ENCODE results near the gene TMEM59L.

DNA sequence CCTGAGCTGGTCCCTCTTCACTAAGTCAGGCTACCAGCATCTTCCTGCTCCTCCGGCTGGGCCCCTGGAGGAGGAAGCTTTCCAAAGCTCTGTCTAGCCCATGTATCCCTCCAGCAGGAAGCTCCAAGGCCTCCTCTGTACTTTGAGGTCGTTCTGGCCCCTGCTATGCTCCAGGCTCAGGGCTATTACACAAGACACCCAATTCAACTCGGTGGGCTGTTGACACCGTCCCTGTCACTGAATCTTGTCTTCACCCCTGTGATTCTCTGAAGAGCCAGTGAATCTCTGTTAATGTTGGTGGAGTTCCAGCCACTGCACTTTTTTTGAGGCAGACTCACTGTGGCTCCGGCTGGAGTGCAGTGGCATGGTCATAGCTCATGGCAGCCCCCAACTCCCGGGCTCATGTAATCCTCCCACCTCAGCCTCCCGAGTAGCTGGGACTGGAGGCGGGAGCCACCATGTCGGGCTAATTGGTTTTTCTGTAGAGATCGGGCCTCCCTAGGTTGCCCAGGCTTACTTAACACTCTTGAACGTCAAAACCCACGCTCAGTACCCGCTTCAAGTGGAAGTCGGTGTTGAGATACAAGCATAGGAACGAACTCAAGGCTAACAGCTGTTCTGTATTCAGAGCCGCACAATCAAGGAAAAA, 24.6 kb upstream of the TMEM59L start:
- TF ChIP-seq POLR2A (IDR thresholded peaks at IDR 0.05; ENCODE audit: low read depth, low read length): no peak
- no peak for TF ChIP-seq POLR2AphosphoS5 (IDR thresholded peaks at IDR 0.05; ENCODE audit: low read depth, low read length)
- TF ChIP-seq TAF1 (IDR thresholded peaks at IDR 0.05; ENCODE audit: borderline replicate concordance, low read depth, low read length): no peak
